Erythroblast (primary cell): ENCODE data around the gene CD300LD.

Experiments
- DNase-seq, 2 experiments: peaks; one replicate each; lab custom pipeline; 2025; lab: John Stamatoyannopoulos, UW
- GATA1 ChIP-seq: IDR thresholded peaks from 2 replicates; pipeline ENCODE4 v1.6.1; 2011; ENCODE audit warnings: low read depth, mild to moderate bottlenecking, control low read depth, low read length, moderate library complexity
- POLR2A ChIP-seq: IDR thresholded peaks from 2 replicates; pipeline ENCODE4 v1.6.1; 2011; ENCODE audit warnings: mild to moderate bottlenecking, low read length

Gene CD300LD

DNA sequence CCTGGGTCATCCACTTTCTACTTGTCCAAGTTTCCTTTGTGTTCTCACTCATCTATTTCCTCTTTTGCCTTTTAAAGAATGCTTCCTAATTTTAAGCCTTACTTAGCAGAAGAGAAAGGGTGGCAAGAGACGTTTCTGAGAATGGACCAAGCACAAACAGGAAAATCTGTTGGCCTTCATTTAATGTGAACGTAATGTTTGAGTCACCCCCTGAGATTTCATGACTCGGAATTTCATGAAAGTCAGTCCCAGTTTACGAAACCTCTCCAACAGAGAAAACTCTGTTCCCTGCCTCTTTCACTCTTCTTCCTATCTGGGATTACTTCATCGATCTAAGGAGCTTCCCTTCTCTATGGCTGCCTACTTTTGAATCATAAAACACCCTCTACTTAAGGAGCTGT, 31.6 kb upstream of the CD300LD start, which contains the start of gene CD300E:
Gene CD300E, minus strand, starts transcription at position 46 of the 401 bp plus-strand sequence. CDS start 117 bp downstream, outside the sequence.
- DNase-seq: no peak
- TF ChIP-seq GATA1: no peak
- no peak for TF ChIP-seq POLR2A

DNA sequence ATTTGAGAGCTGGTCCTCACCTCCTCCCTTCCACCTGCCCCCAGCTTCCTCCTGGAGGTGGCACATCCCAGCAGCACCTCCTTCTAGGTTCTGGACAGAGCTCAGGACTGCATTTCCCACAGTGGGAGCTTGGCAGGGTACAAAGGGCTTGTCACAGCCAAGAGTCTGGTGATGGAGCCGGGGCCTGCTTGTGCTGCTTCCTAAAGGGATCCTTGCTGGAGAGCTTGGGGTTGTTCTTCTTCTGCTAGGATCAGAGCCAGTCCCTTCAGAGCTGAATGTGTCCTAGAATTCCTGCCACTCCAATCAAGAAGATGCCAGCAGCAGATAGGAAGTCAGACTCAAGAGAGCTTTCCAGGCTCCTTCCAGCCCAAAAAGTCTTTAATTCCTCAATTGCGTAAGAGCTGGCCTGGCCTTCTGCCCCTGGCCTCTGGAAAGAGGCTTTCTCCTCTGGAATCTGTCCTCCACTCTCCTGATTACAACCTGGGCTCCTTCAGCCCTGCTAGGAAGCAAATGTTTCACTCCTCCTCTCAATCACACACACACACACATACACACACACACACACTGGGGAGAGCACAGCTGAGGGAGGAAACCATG, 27.1 kb upstream of the CD300LD start:
- TF ChIP-seq POLR2A: no peak
- no peak for TF ChIP-seq GATA1
- DNase-seq: no peak

DNA sequence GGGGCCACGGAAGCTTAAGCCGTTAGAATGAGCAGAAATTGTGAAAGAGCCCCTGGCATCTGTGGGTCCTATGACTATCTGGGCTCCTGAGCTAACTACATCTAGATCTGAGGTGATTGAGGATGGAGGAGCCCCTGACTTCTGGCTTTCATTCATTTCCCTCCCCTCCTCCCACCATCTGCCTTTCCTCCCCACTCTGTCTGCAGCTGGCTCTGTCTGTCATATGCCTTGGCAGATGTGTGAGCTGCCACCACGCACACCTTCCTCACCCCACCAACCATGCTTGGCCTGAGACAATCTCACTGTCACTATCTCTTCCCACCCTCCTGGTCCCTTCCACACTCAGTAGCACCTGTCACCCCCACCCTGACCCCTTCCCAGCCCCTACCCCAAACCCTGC, 26.4 kb upstream of the CD300LD start:
- TF ChIP-seq GATA1 (no peak), POLR2A (no peak)
- no peak for DNase-seq

- TF ChIP-seq GATA1: no peak
- TF ChIP-seq POLR2A: no peak
- no peak for DNase-seq
Observed at GRCh38 chr17:74616696-74617095, 24.6 kb upstream of the CD300LD start.

- TF ChIP-seq POLR2A (no peak), GATA1 (no peak)
- DNase-seq: no peak
Observed at GRCh38 chr17:74612046-74612445, 20.0 kb upstream of the CD300LD start.

DNA sequence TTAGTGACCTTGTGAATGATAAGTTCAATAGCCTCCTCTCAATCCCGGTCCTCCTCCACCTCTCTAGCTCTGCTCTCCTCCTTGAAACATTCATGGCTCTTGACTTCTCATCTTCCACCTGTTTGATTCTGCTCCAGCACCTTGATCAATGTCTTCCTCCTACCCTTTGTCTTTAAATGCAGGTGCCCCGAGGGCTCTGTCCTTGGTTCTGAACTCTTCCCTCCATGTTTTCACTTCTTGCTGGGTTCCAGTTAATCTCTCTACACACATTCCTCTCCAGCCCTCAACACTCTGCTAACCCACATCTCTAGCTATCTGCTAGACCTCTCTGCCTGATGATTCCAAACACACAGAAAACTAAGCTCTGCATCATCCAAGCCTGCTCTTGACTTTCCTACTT, 18.0 kb upstream of the CD300LD start:
- no peak for TF ChIP-seq GATA1

GRCh38 chr17:74608511-74608910, 16.4 kb upstream of the CD300LD start:
- DNase-seq: no peak
- TF ChIP-seq POLR2A: no peak
- TF ChIP-seq GATA1: no peak

More for the DNA sequence above, 18.0 kb upstream of the CD300LD start:
- DNase-seq: no peak

GRCh38 chr17:74607221-74607620, 15.1 kb upstream of the CD300LD start:
- TF ChIP-seq GATA1: no peak
- no peak for TF ChIP-seq POLR2A
- DNase-seq: no peak

DNA sequence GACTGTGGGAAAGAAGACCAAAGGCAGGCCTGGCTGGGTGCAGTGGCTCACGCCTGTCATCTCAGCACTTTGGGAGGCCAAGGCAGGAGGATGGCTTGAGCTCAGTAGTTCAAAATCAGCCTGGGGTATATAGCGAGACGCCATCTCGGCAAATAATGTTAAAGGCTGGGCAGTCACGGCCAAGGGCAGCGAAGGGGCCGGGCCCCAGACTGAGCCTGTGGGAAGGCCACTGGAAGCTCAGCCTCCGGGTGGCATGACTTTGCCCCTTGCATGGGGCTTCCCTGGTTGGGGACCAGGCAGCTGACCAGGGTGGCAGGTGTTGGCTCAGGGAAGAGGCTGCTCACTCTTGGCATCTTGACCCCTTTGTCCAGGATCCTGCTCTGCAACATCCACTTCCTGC, 14.0 kb upstream of the CD300LD start:
- no peak for DNase-seq
- no peak for TF ChIP-seq GATA1
- no peak for TF ChIP-seq POLR2A

DNA sequence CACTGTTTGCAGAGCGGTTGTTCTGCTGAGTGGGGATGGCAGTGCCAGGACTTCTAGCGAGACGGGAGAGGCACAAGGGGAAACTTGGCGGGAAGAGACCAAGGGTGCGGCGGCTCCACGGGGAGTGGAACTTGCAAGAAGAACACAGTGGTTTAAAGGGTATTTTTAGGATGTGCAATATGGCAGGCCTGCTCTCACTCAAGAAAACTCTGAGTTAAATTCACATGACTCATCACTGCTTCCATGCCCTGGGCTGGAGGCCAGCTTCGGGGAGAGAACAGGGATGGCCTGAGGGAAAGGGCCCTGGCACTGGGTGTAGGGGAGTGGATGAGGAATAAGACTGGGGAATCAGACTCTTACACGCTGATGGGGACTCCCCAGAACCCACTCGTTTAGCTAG, 13.3 kb upstream of the CD300LD start:
- TF ChIP-seq GATA1 (no peak), POLR2A (no peak)
- DNase-seq: no peak

DNA sequence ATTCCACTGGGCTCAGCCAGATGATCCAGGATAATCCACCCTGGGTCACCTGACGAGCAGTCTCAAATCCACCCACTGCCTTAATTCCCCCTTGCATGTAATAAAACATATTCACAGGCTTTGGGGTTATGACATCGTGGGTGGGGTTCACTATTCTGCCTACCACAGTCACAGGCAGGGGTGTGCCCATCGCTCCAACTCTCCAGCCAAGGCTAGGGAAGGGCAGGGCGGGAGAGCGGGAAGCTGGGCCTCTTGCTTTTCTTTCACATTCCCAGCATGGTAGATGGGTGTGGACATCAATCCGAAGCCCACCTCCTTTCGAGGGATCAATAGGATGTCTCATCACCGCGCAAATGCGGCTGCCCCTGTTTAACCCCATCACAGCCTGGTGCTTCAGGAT, 12.7 kb upstream of the CD300LD start:
- TF ChIP-seq GATA1 (no peak), POLR2A (no peak)
- DNase-seq: no peak

GRCh38 chr17:74604200-74604599, 12.1 kb upstream of the CD300LD start:
- TF ChIP-seq GATA1 (no peak), POLR2A (no peak)

GRCh38 chr17:74603746-74604145, 11.7 kb upstream of the CD300LD start:
- TF ChIP-seq POLR2A (no peak), GATA1 (no peak)

More at GRCh38 chr17:74604200-74604599, 12.1 kb upstream of the CD300LD start:
- no peak for DNase-seq

DNA sequence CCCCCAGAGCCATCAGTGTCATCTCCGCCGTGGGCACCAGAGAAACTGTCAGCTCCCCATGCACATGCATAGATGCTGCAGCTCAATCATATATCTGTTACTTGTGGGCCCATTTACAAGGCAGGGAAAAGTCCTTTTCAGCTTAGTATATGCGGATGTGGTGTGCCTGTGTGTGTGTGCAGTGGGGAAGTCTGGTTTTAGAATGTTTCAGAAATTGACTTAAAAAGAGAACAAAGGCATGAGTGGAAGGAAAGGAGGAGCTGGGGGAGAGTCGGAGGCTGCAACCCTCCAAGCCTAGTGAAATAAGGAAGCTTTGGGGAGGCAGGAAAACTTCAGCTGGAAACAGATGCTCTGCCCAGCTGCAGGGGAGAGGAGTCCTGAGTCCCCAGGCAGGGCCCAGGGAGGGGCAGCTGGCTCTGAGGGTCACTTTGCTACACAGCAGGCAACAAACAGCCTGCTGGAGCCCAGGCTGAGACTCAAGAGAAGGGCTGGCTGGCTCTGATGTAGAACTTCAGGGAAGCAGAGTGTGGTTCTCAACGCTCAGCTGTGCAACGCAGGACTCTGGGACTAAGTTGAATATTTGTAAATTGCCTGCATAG, 11.1 kb upstream of the CD300LD start:
- no peak for DNase-seq
- no peak for TF ChIP-seq GATA1

More at GRCh38 chr17:74603746-74604145, 11.7 kb upstream of the CD300LD start:
- no peak for DNase-seq

- no peak for TF ChIP-seq POLR2A
- no peak for TF ChIP-seq GATA1
- DNase-seq: peak; percentile 41 to 64
Observed at GRCh38 chr17:74601944-74602572, 10.0 kb upstream of the CD300LD start.
